ENCODE results near the gene MYEOV.

Gene MYEOV

GRCh38 chr11:69305885-69306540 lies 12.1 kb downstream of the MYEOV start:
- no peak for DNase-seq (ENCODE audit: low read depth)
- TF ChIP-seq CTCF (IDR thresholded peaks at IDR 0.05; ENCODE audit: insufficient read depth, low read depth, low read length, missing control alignments): no peak
- H3K4me3 ChIP-seq (ENCODE audit: low read depth, low read length): no peak overlapping the region

GRCh38 chr11:69306821-69307220 lies 12.9 kb downstream of the MYEOV start:
- TF ChIP-seq CTCF (IDR thresholded peaks at IDR 0.05; ENCODE audit: insufficient read depth, low read depth, low read length, missing control alignments): no peak
- no peak for DNase-seq (ENCODE audit: low read depth)
- H3K4me3 ChIP-seq (ENCODE audit: low read depth, low read length): no peak overlapping the region

GRCh38 chr11:69307421-69307820 lies 13.5 kb downstream of the MYEOV start:
- no peak overlapping the region for H3K4me3 ChIP-seq (ENCODE audit: low read depth, low read length)
- DNase-seq (ENCODE audit: low read depth): no peak
- TF ChIP-seq CTCF (IDR thresholded peaks at IDR 0.05; ENCODE audit: insufficient read depth, low read depth, low read length, missing control alignments): no peak

- no peak for TF ChIP-seq CTCF (IDR thresholded peaks at IDR 0.05; ENCODE audit: insufficient read depth, low read depth, low read length, missing control alignments)
- H3K4me3 ChIP-seq (ENCODE audit: low read depth, low read length): no peak overlapping the region
- DNase-seq (ENCODE audit: low read depth): no peak
Observed at GRCh38 chr11:69307871-69308431, 14.0 kb downstream of the MYEOV start.

- no peak for TF ChIP-seq CTCF (IDR thresholded peaks at IDR 0.05; ENCODE audit: insufficient read depth, low read depth, low read length, missing control alignments)
- H3K4me3 ChIP-seq (ENCODE audit: low read depth, low read length): no peak overlapping the region
Observed at GRCh38 chr11:69308491-69308911, 14.5 kb downstream of the MYEOV start.

GRCh38 chr11:69308936-69309615 lies 15.1 kb downstream of the MYEOV start:
- no peak for DNase-seq (ENCODE audit: low read depth)
- H3K4me3 ChIP-seq (ENCODE audit: low read depth, low read length): no peak overlapping the region
- no peak for TF ChIP-seq CTCF (IDR thresholded peaks at IDR 0.05; ENCODE audit: insufficient read depth, low read depth, low read length, missing control alignments)

More at GRCh38 chr11:69308491-69308911, 14.5 kb downstream of the MYEOV start:
- DNase-seq (ENCODE audit: low read depth): no peak
